K562 (cell line): ENCODE data around the gene MBOAT1. TPM values are rescaled to one million over a fixed set of nuclear protein-coding genes. Genes with fewer than 3 reads are reported as not detected.

ENCODE experiments used
- ADNP ChIP-seq: fragments of 200-800 bp; sonication (Bioruptor generic); IDR thresholded peaks from 2 replicates; pipeline ENCODE4 v1.6.1; 2016; ENCODE audit warnings: missing genetic modification characterization, missing compliant biosample characterization
- ARID1B ChIP-seq: fragments of 450-650 bp; IDR thresholded peaks from 2 replicates; pipeline ENCODE4 v1.6.1; 2016; ENCODE audit warnings: antibody characterized with exemption, mild to moderate bottlenecking, inconsistent platforms
- ARID2 ChIP-seq: fragments of 450-650 bp; IDR thresholded peaks from 2 replicates; pipeline ENCODE4 v1.6.1; 2017; ENCODE audit warnings: antibody characterized with exemption, mild to moderate bottlenecking
- ARID4B ChIP-seq: sonication (generic); formaldehyde crosslinking; IDR thresholded peaks from 2 replicates; pipeline ENCODE4 v1.8.0; 2022; ENCODE audit warnings: mild to moderate bottlenecking, missing genetic modification reagents
- BCOR ChIP-seq: fragments of 450-650 bp; IDR thresholded peaks from 2 replicates; pipeline ENCODE4 v1.6.1; 2016
- BRCA1 ChIP-seq, 2 experiments: fragments of 450-650 bp in 1 of 2; sonication (generic) in 1 of 2; formaldehyde crosslinking in 1 of 2; IDR thresholded peaks; 2 replicates each; pipeline versions ENCODE4 v1.5.0 to v1.6.1; 2017 to 2020; ENCODE audit warnings: mild to moderate bottlenecking in 1 of 2, missing genetic modification reagents in 1 of 2
- CEBPG ChIP-seq, 3 experiments: fragments of 200-800 bp in 1 of 3; sonication (Bioruptor generic) in 1 of 3; sonication (generic) in 1 of 3; formaldehyde crosslinking in 1 of 3; IDR thresholded peaks in 2 of 3; conservative IDR thresholded peaks in 1 of 3; 2 replicates each; pipeline versions ENCODE4 v1.6.1 to v1.8.0; 2016 to 2022; ENCODE audit warnings: missing compliant biosample characterization in 2 of 3, missing genetic modification characterization in 2 of 3, mild to moderate bottlenecking in 1 of 3, missing genetic modification reagents in 1 of 3
- EP300 ChIP-seq: IDR thresholded peaks from 2 replicates; pipeline ENCODE4 v1.6.1; 2012; ENCODE audit warnings: low read length, improper control_type of control experiment
- ETS1 ChIP-seq: conservative IDR thresholded peaks from 2 replicates; pipeline ENCODE4 v1.6.1; 2011; ENCODE audit warnings: low read depth, mild to moderate bottlenecking, low read length; ENCODE audit not compliant: control insufficient read depth
- HES1 ChIP-seq: fragments of 450-650 bp; IDR thresholded peaks from 2 replicates; pipeline ENCODE4 v1.6.1; 2016; ENCODE audit warnings: low read depth, mild to moderate bottlenecking, moderate library complexity
- HSF4 ChIP-seq: fragments of 250-450 bp; sonication (Bioruptor Pico); IDR thresholded peaks from 2 replicates; pipeline ENCODE4 v2.1.2; 2022; ENCODE audit warnings: mild to moderate bottlenecking, moderate library complexity, borderline replicate concordance
- L3MBTL2 ChIP-seq: fragments of 450-650 bp; IDR thresholded peaks from 2 replicates; pipeline ENCODE4 v1.6.1; 2016; ENCODE audit warnings: mild to moderate bottlenecking, moderate library complexity
- PHF8 ChIP-seq: fragments of 200-600 bp; sonication (generic); IDR thresholded peaks from 2 replicates; pipeline ENCODE4 v1.6.1; 2012; ENCODE audit warnings: mixed run types, mild to moderate bottlenecking, inconsistent platforms, low read length, moderate library complexity, borderline replicate concordance
- PTBP1 ChIP-seq: fragments of 200-400 bp; formaldehyde crosslinking; IDR thresholded peaks from 2 replicates; pipeline ENCODE4 v1.6.1; 2017; ENCODE audit warnings: low read depth, low read length
- RB1 ChIP-seq: fragments of 450-650 bp; IDR thresholded peaks from 2 replicates; pipeline ENCODE4 v1.6.1; 2017; ENCODE audit warnings: low read depth, mild to moderate bottlenecking
- RNF2 ChIP-seq: sonication (generic); IDR thresholded peaks from 2 replicates; pipeline ENCODE4 v1.6.1; 2016
- SIN3B ChIP-seq: fragments of 450-650 bp; IDR thresholded peaks from 2 replicates; pipeline ENCODE4 v1.6.1; 2017; ENCODE audit warnings: low read depth, mild to moderate bottlenecking, moderate library complexity
- SPI1 ChIP-seq: IDR thresholded peaks from 2 replicates; pipeline ENCODE4 v1.6.1; 2011; ENCODE audit warnings: low read depth, low read length, control low read depth, borderline replicate concordance
- STAT5A ChIP-seq: IDR thresholded peaks from 2 replicates; pipeline ENCODE4 v1.6.1; 2012; ENCODE audit warnings: low read length, inconsistent platforms, borderline replicate concordance
- ZNF133 ChIP-seq: fragments of 250-450 bp; sonication (Bioruptor Pico); IDR thresholded peaks from 2 replicates; pipeline ENCODE4 v1.4.0; 2020; ENCODE audit warnings: mild to moderate bottlenecking
- ZNF140 ChIP-seq: fragments of 250-450 bp; sonication (Bioruptor Pico); IDR thresholded peaks from 2 replicates; pipeline ENCODE4 v1.8.0; 2021; ENCODE audit warnings: moderate library complexity, mild to moderate bottlenecking, inconsistent platforms
- ZNF175 ChIP-seq: fragments of 200-800 bp; sonication (Bioruptor generic); IDR thresholded peaks from 2 replicates; pipeline ENCODE4 v1.6.1; 2016; ENCODE audit warnings: low read depth, mild to moderate bottlenecking, missing genetic modification characterization, missing compliant biosample characterization
- ZNF384 ChIP-seq: IDR thresholded peaks from 2 replicates; pipeline ENCODE4 v1.6.1; 2012; ENCODE audit warnings: low read depth, low read length, improper control_type of control experiment
- ZNF408 ChIP-seq: fragments of 250-450 bp; sonication (Bioruptor Pico); IDR thresholded peaks from 2 replicates; pipeline ENCODE4 v1.4.0; 2020; ENCODE audit warnings: low read depth, mild to moderate bottlenecking, moderate library complexity
- polyA plus RNA-seq, 8 experiments: library from polyadenylated mRNA; depleted of rRNA in 4 of 8; stranded (reverse) in 5 of 8; unstranded in 3 of 8; fragments of >200 nt; fragmentation: Nextera tagmentation in 2 of 8; fragmentation: Illumina TruSeq in 1 of 8; extraction: Ambion mirVana in 2 of 8; extraction: Trizol in 1 of 8; gene quantifications; 2 replicates each; pipeline versions ENCODE4 v1.2.1 to v1.2.3, GENCODE V29; 2011 to 2014; ENCODE audit warnings: inconsistent platforms in 1 of 8, missing spikeins in 1 of 8
- total RNA-seq, 7 experiments: library from RNA; depleted of rRNA in 6 of 7; stranded (reverse); fragments of >200 nt in 6 of 7; fragmentation: Illumina TruSeq in 2 of 7; extraction: Trizol in 2 of 7; gene quantifications; 2 replicates each; pipeline versions ENCODE4 v1.2.1 to v1.2.3, GENCODE V29; 2011 to 2021; ENCODE audit warnings: low replicate concordance in 1 of 7

MBOAT1 gene
- total and polyA plus RNA-seq, 9 of the 15 experiments (the other 6 are each of a cell fraction or from before 2014, with no cell fraction given), result 0.13 to 16.5 (median 10.3) TPM

- TF ChIP-seq STAT5A (no peak), HSF4 (CRISPR knock-in tag) (no peak), SIN3B (no peak), ADNP (tag) (0 out of 2 replicates have a peak, but pooled peaks have one; percentile 20), ZNF408 (CRISPR knock-in tag) (no peak), ARID4B (CRISPR knock-in tag) (no peak), SPI1 (0 out of 2 replicates have a peak, but pooled peaks have one; percentile 41), ARID1B (no peak; the same call in 1 of the 2 replicates), CEBPG (CRISPR knock-in tag; IDR thresholded peaks at IDR 0.05) (no peak), CEBPG (tag; conservative IDR thresholded peaks at IDR 0.05 in 1 of 2, IDR thresholded peaks at IDR 0.05 in 1 of 2) (no peak), ETS1 (0 out of 2 replicates have a peak, but pooled peaks have one; percentile 34), L3MBTL2 (no peak), BCOR (0 out of 2 replicates have a peak, but pooled peaks have one; percentile 22), ZNF175 (CRISPR knock-in tag) (no peak), ZNF384 (no peak), PTBP1 (no peak), ZNF140 (CRISPR knock-in tag) (no peak), RNF2 (no peak), PHF8 (no peak), ARID2 (no peak), RB1 (no peak), HES1 (no peak), EP300 (no peak), BRCA1 (IDR thresholded peaks at IDR 0.05) (no peak), BRCA1 (CRISPR knock-in tag; IDR thresholded peaks at IDR 0.05) (no peak), ZNF133 (CRISPR knock-in tag) (no peak)
Observed at GRCh38 chr6:20204512-20204894, 7.8 kb downstream of the MBOAT1 start (continued).
